ENCODE measurements around the gene NIPSNAP2.

The NIPSNAP2 gene

GRCh38 chr7:55964261-55965099 is at the start of gene NIPSNAP2:
TSS of gene NIPSNAP2 (plus strand) at chr7:55964585. CDS start at chr7:55964610, 25 bp downstream.
- no peak for TF ChIP-seq USF1 (IDR thresholded peaks at IDR 0.05)
- peak; percentile 53; the same call in 1 of the 2 replicates for TF ChIP-seq ZBTB7A (IDR thresholded peaks at IDR 0.05; ENCODE audit: low read depth)
- peak; percentile 64 for TF ChIP-seq MAX (IDR thresholded peaks at IDR 0.05)
- TF ChIP-seq EGR1 (IDR thresholded peaks at IDR 0.05), result no peak
- peak; percentile 78 for TF ChIP-seq YY1 (IDR thresholded peaks at IDR 0.05; ENCODE audit: low read depth)

GRCh38 chr7:55917771-55918170 is 46.6 kb upstream of the NIPSNAP2 start:
- TF ChIP-seq TEAD4 (IDR thresholded peaks at IDR 0.05) (no peak), NFIC (IDR thresholded peaks at IDR 0.05) (no peak), EP300 (IDR thresholded peaks at IDR 0.05; ENCODE audit: borderline replicate concordance) (no peak), ZBTB7A (IDR thresholded peaks at IDR 0.05; ENCODE audit: low read depth) (no peak), CREB1 (IDR thresholded peaks at IDR 0.05; ENCODE audit: low read depth) (no peak), YY1 (IDR thresholded peaks at IDR 0.05; ENCODE audit: low read depth) (no peak), MAX (IDR thresholded peaks at IDR 0.05) (no peak), RAD21 (IDR thresholded peaks at IDR 0.05; ENCODE audit: low read depth) (no peak), EGR1 (IDR thresholded peaks at IDR 0.05) (no peak), TAF1 (IDR thresholded peaks at IDR 0.05; ENCODE audit: low read depth) (no peak), REST (IDR thresholded peaks at IDR 0.05; ENCODE audit: low read depth) (no peak), TCF12 (IDR thresholded peaks at IDR 0.05; ENCODE audit: low read depth) (no peak), USF1 (IDR thresholded peaks at IDR 0.05) (no peak), FOXM1 (IDR thresholded peaks at IDR 0.05; ENCODE audit: borderline replicate concordance, low read depth) (no peak), CEBPB (IDR thresholded peaks at IDR 0.05) (no peak)

- no peak for TF ChIP-seq EP300 (IDR thresholded peaks at IDR 0.05; ENCODE audit: borderline replicate concordance)
- TF ChIP-seq CREB1 (IDR thresholded peaks at IDR 0.05; ENCODE audit: low read depth), result no peak
- no peak for TF ChIP-seq RAD21 (IDR thresholded peaks at IDR 0.05; ENCODE audit: low read depth)
- TF ChIP-seq TAF1 (IDR thresholded peaks at IDR 0.05; ENCODE audit: low read depth), result no peak
- no peak for TF ChIP-seq EGR1 (IDR thresholded peaks at IDR 0.05)
- TF ChIP-seq CEBPB (IDR thresholded peaks at IDR 0.05), result no peak
- TF ChIP-seq MAX (IDR thresholded peaks at IDR 0.05), result no peak
- TF ChIP-seq YY1 (IDR thresholded peaks at IDR 0.05; ENCODE audit: low read depth), result no peak
- no peak for TF ChIP-seq REST (IDR thresholded peaks at IDR 0.05; ENCODE audit: low read depth)
- TF ChIP-seq USF1 (IDR thresholded peaks at IDR 0.05), result no peak
- no peak for TF ChIP-seq NFIC (IDR thresholded peaks at IDR 0.05)
- no peak for TF ChIP-seq FOXM1 (IDR thresholded peaks at IDR 0.05; ENCODE audit: borderline replicate concordance, low read depth)
- TF ChIP-seq ZBTB7A (IDR thresholded peaks at IDR 0.05; ENCODE audit: low read depth), result no peak
- TF ChIP-seq TEAD4 (IDR thresholded peaks at IDR 0.05), result no peak
These were observed 36.2 kb upstream of the NIPSNAP2 start for GRCh38 chr7:55928006-55928767.

- TF ChIP-seq ZBTB7A (IDR thresholded peaks at IDR 0.05; ENCODE audit: low read depth) (no peak), NFIC (IDR thresholded peaks at IDR 0.05) (no peak), FOXM1 (IDR thresholded peaks at IDR 0.05; ENCODE audit: borderline replicate concordance, low read depth) (no peak), CREB1 (IDR thresholded peaks at IDR 0.05; ENCODE audit: low read depth) (no peak), EGR1 (IDR thresholded peaks at IDR 0.05) (no peak), EP300 (IDR thresholded peaks at IDR 0.05; ENCODE audit: borderline replicate concordance) (no peak), MAX (IDR thresholded peaks at IDR 0.05) (no peak), TCF12 (IDR thresholded peaks at IDR 0.05; ENCODE audit: low read depth) (no peak), REST (IDR thresholded peaks at IDR 0.05; ENCODE audit: low read depth) (no peak), TEAD4 (IDR thresholded peaks at IDR 0.05) (no peak), TAF1 (IDR thresholded peaks at IDR 0.05; ENCODE audit: low read depth) (no peak), USF1 (IDR thresholded peaks at IDR 0.05) (no peak), RAD21 (IDR thresholded peaks at IDR 0.05; ENCODE audit: low read depth) (no peak)
These were observed 32.8 kb upstream of the NIPSNAP2 start for GRCh38 chr7:55931421-55932151.
